Activated CD8-positive, alpha-beta memory T cell treated with anti-CD3 and anti-CD28 coated beads for 1 hour (primary cell): ENCODE measurements around the gene PATL1.
"Not testable (repeated sequence)": the region's sequence is repeated elsewhere in the genome, so short reads cannot be mapped to it uniquely, and the experiment has no call there.

ENCODE experiments used
- DNase-seq, 2 donors: peaks; one replicate each; pipeline ENCODE4 v3.0.0-alpha.2; 2020; ENCODE audit warnings: low read depth in 1 of 2; ENCODE audit errors: extremely low read depth in 1 of 2

Gene PATL1

DNA sequence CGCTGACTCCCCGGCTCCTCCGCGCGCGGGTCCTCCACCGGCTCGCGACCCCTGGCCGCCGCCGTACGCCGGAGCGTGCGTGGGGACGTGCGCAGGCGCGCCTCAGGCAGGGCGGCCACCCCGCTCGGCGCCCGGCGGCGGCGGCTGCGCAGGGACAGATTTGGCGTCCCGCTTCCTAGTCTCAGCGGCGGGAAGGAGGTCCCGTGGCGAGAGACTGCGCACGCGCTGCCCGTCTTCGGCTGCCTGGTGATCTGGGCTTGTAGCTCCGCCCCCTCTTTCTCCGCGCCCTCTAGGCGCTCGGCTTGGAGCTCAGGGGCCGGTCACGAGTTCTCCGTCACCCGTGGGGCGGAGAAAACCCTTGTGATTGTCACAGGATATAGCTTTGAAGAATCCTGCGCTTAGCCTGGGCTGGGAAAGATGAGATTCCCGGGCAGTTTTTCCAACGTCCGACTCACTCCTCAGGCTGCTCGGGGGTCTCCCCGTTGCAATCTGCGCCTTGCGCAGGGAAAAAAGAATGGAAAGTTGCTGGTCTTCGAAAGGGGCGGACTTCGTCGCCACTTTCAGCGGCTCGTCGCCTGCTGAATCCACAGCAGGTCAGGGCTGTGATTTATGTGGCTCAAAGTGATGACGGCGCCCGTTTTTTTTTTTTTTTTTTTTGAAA is at the start of gene PATL1:
Gene PATL1 (minus strand): TSS at position 88 of the 661 bp plus-strand sequence. CDS start 142 bp downstream, outside the sequence.
- peak; percentile 98 to 99 for DNase-seq

DNA sequence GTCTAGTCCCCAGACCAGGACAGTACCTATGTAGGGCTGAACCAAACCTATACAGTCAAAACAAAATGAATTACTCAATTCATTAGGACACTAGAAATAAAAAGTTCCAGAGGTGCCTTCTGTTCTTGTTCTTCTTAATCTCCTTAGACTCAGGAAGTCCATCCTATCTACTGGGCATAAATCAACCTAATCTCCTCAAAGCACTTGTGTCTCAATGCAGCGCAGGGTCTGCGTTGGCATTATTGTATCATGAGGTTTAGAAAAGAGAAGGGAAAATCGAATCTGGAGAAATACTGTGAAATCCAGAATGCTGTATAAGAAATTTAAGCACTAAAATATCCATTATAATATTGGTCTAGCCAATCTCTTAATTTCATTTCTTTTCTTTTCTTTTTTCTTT is 47.2 kb upstream of the PATL1 start:
- DNase-seq, result no peak

- DNase-seq, result no peak
Measured at GRCh38 chr11:59713745-59714144, 44.9 kb upstream of the PATL1 start, which contains the start of gene OR10V1. OR10V1 (minus strand) TSS chr11:59713845; CDS start chr11:59713845, 0 bp downstream.

- DNase-seq, result no peak
Measured at GRCh38 chr11:59710136-59710847, 41.5 kb upstream of the PATL1 start.

DNA sequence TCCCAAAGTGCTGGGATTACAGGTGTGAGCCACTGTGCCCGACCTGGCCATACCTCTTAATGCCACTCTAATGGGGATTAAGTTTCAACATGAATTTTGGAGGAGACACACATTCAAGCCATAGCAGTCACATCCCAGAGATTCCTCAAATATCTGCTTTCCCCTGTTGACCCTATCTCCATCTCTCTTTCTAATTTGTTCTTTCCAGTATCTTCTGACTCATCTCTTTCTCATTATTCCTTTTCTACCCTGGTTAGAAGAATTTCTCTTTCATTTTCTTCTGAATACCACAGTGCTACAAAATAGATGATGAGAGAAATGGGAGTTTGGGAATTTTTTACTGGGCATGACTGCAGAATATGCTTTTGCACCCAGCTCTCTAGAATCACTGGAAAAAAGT is 39.7 kb upstream of the PATL1 start:
- DNase-seq, result no peak

DNA sequence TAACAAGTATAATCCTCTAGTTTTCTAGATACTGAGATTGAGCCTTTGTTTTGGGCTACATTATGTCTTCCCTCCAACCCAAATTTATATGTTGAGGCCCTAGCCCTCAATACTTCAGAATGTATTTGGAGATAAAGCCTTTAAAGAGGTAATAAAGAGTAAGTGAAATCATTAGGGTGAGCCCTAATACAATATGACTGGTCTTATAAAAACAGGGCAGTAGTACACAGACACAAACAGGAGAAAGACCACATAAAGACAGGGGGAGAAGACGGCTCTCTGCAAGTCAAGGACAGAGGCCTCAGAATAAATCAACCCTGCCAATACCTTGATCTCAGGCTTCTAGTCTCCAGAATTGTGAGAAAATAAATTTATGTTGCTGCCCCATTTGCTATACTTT is 38.5 kb upstream of the PATL1 start:
- DNase-seq, result no peak

DNA sequence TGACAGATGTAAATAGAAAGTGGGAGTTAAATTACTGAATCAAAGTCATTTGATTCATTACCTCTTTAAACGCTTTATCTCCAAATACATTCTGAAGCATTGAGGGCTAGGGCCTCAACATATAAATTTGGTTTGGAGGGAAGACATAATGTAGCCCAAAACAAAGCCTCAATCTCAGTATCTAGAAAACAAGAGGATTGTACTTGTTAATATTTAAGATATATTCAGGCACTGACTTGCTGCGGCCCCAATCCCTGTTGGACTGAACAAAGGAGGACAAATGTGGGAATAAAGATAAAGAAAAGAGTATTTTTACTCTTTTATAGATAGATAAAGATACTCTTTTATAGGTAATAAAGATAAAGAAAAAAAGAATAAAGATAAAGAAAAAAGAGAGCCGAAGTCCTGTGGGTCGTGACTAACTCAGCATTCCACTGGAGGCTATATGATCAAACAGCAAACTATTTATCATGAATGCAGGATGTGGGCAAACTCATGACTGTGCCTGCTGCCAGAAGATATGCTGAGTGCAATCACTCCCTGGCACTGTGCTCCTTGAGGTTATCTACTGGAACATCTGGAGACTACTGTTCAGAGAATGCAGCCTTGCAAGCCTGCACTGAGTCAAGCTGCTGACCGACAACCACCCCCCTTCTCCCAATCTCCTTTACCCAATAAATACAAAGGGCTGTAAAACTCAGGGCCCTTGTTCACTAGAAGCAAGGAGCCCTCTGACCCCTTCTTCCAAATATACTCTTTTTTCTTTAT is 37.9 kb upstream of the PATL1 start:
- DNase-seq, result no peak

- DNase-seq, result no peak
Measured at GRCh38 chr11:59705294-59705693, 36.5 kb upstream of the PATL1 start.

- DNase-seq, result not testable (repeated sequence)
Measured at GRCh38 chr11:59703515-59703914, 34.7 kb upstream of the PATL1 start.

DNA sequence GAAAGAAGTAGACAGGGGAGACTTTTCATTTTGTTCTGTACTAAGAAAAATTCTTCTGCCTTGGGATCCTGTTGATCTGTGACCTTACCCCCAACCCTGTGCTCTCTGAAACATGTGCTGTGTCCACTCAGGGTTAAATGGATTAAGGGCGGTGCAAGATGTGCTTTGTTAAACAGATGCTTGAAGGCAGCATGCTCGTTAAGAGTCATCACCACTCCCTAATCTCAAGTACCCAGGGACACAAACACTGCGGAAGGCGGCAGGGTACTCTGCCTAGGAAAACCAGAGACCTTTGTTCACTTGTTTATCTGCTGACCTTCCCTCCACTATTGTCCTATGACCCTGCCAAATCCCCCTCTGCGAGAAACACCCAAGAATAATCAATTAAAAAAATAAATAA is 31.3 kb upstream of the PATL1 start:
- DNase-seq, result not testable (repeated sequence)

DNA sequence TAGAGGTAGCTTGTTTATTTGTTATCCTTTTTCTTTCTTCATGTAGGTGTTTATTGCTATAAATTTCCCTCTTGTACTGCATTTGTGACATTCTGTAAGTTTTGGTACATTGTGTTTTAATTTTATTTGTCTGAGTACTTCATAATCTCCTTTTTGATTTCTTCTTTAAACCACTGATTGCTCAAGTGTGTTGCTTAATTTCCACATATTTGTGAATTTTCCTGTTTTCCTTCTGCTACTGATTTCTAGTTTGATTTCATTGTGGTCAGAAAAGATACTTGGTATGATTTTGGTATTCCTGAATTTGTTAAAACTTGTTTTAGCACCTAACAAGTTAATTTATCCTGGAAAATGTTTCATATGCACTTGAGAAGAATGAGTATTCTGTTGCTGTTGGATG is 29.7 kb upstream of the PATL1 start:
- DNase-seq, result no peak

DNA sequence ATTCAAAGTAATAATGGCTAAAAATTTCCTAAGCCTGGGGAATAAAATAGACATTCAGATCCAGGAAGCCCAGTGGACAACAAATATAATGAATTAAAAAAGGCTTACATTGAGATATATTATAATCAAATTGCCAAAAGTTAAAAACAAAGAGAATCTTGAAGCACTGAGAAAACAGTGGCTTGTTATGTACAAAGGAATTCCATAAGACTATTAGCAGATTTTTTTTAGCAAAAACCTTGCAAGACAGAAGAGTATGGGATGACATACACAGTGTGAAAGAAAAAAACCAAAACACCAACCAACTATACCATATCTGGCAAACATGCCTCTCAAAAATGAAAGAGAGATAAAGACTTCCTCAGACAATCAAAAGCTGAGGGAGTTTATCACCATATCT is 24.1 kb upstream of the PATL1 start:
- DNase-seq, result no peak

DNA sequence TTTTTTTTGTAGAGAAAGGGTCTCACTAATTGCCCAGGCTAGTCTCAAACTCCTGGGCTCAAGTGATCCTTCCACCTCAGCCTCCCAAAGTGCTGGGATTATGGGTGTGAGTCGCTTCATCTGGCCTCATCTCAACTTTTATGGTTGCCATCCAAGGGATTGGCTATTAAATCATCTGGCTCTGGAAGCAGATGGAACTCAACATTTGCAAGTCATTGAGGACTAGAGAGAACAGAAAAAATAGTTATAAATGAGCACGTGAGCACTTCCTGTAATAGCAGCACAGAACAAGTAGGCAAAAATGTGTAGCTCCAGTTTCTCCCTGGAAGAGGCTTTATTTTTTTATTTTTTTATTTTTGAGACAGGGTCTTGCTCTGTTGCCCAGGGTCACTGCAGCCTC is 22.3 kb upstream of the PATL1 start:
- DNase-seq, result no peak

DNA sequence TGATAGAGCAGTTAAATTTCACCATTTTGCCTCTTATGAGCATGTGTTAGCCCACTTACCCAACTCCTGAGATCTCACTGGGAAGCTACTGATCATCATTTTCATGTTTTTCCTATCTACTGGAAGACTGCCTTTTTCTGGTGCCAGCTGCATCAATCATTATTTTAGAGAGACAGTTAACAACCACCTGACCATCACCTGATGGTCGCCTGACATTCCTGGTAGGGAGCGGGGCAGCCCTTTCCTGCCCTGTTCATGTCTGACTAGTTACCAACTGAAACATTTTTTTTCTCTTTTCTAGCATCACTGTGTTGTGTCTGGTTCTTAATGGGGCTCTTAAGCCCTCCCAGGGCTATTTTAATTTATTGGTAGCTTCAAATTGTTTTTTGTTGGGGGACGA is 20.2 kb upstream of the PATL1 start:
- DNase-seq, result no peak

DNA sequence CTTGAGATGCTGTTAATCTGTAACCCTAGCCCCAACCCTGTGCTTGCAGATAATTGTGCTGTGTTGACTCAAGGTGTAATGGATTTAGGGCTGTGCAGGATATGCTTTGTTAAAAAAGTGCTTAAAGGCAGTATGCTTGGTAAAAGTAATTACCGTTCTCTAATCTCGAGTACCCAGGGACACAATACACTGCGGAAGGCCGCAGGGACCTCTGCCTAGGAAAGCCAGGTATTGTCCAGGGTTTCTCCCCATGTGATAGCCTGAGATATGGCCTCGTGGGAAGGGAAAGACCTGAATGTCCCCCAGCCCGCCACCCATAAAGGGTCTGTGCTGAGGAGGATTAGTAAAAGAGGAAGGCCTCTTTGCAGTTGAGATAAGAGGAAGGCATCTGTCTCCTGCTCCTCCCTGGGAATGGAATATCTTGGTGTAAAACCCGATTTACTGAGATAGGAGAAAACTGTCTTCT is 12.5 kb upstream of the PATL1 start:
- DNase-seq, result not testable (repeated sequence)

- DNase-seq, result peak; percentile 3 to 26
Measured at GRCh38 chr11:59680287-59681154, 11.7 kb upstream of the PATL1 start.

GRCh38 chr11:59679347-59679746 is 10.5 kb upstream of the PATL1 start:
- DNase-seq, result no peak

DNA sequence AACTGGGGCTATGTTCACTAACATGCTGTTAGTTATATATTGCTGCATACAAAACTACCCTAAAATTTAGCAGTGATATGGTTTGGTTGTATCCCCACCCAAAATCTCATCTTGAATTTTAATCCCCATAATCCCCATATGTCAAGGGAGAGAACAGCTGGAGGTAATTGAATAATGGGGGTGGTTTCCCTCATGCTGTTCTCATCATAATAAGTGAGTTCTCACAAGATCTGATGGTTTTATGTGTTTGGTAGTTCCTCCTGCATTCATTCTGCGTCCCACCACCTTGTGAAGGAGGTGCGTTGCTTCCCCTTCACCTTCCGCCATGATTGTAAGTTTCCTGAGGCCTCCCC is 10.0 kb upstream of the PATL1 start:
- no peak for DNase-seq

DNA sequence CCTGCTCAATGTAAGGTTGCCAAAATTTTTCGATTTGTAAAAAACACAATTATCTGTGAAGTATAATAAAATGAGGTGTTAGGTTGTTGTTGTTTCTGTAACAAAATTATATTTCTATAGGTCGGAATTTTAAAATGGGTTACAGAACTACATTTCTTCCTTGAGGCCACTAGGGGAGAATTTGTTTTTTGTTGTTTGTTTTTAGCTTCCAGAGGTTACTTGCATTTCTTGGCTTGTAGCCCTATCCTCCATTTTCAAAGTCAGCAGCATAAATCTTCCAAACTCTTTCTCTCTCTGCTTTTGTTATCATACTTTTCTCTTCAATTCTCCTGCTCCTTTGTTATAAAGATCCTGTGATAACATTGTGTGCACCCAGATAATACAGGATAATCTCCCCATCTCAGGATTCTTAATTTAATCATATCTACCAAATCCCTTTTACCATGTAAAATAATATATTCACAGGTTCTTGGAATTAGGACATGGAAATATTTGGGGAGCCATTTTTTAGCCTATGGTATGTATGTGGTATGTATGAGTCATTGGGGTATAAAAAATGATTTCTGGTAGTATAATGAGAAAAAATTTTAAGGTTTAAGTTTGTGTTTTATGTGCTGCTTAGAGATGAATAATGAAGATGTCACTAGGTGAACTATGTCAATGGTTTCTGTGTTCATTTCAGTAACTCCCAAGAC is 9.4 kb upstream of the PATL1 start:
- no peak for DNase-seq

DNA sequence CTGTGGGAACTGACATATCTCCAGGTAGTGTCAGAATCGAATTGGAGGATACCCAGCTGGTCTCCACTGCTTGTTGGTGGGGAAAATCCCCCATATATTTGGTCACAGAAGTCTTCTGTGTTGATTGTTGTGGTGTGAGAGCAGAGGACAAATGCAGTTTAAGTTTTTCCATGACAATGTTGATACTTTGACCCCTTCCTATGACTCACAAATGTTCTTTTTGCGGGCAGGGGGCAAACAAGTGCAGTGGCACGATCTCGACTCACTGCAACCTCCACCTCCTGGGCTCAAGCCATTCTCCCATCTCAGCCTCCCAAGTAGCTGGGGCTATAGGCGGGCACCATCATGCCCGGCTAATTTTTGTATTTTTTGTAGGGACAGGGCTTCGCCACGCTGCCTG is 7.4 kb upstream of the PATL1 start:
- no peak for DNase-seq
